Endothelial cell of umbilical vein (primary cell): ENCODE results near the gene MID1.

Source experiments
- GATA2 ChIP-seq: IDR thresholded peaks from 2 replicates; pipeline ENCODE4 v1.7.0; 2011; ENCODE audit warnings: low read depth, mild to moderate bottlenecking, moderate library complexity, mixed read lengths, low read length; ENCODE audit not compliant: insufficient read length, insufficient read depth
- POLR2A ChIP-seq: IDR thresholded peaks from 2 replicates; pipeline ENCODE4 v1.6.1; 2012; ENCODE audit warnings: low read depth, mild to moderate bottlenecking, control low read depth, low read length
- TF ChIP-seq, protein P1 (sequence below), 2 donors: IDR thresholded peaks; 1 replicate in 1 of 2; 2 replicates in 1 of 2; pipeline ENCODE4 v1.5.1; 2011; ENCODE audit warnings: low read length in 2 of 2, mild to moderate bottlenecking in 2 of 2, moderate library complexity in 2 of 2, control low read depth in 1 of 2, inconsistent platforms in 1 of 2, low read depth in 1 of 2; ENCODE audit not compliant: insufficient read depth in 1 of 2; ENCODE audit errors: extremely low read depth in 1 of 2

DNA sequence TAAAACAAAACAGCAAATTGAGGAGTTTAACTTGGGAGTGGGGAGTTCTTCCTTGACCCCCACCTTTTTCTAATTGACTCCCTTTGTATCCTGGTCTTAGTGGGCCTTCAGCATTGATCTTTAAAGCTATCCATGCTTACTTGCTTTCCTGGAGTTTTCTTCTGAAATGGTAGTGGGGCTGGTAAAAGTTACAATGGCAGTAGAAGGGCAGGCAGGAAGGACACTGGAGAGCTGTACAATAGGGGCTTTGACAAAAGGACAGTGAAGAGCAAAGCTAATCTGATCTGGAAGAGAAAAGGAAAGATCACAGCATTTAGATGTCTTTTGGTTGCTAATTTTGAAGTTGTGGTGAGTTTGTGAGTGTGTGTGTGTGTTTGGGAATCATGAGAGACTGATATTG is 111.5 kb downstream of the MID1 start:
- TF ChIP-seq, protein P1, sequence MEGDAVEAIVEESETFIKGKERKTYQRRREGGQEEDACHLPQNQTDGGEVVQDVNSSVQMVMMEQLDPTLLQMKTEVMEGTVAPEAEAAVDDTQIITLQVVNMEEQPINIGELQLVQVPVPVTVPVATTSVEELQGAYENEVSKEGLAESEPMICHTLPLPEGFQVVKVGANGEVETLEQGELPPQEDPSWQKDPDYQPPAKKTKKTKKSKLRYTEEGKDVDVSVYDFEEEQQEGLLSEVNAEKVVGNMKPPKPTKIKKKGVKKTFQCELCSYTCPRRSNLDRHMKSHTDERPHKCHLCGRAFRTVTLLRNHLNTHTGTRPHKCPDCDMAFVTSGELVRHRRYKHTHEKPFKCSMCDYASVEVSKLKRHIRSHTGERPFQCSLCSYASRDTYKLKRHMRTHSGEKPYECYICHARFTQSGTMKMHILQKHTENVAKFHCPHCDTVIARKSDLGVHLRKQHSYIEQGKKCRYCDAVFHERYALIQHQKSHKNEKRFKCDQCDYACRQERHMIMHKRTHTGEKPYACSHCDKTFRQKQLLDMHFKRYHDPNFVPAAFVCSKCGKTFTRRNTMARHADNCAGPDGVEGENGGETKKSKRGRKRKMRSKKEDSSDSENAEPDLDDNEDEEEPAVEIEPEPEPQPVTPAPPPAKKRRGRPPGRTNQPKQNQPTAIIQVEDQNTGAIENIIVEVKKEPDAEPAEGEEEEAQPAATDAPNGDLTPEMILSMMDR (IDR thresholded peaks at IDR 0.05; ENCODE audit: extremely low read depth in 1 of 2, insufficient read depth in 1 of 2, low read depth in 1 of 2, low read length in 2 of 2), result no peak
- TF ChIP-seq POLR2A, result no peak
- no peak for TF ChIP-seq GATA2
